Activated CD8-positive, alpha-beta memory T cell treated with anti-CD3 and anti-CD28 coated beads for 24 hours (primary cell): ENCODE data around the gene ROPN1.

Experiments
- DNase-seq: peaks from one replicate; pipeline ENCODE4 v3.0.0-alpha.2; 2020

ROPN1 gene

GRCh38 chr3:123947482-123947881, 44.4 kb downstream of the ROPN1 start:
- DNase-seq, result no peak

- no peak for DNase-seq
These were observed 50.4 kb downstream of the ROPN1 start for GRCh38 chr3:123941542-123941941.

- DNase-seq, result no peak
These were observed 50.8 kb downstream of the ROPN1 start for GRCh38 chr3:123941121-123941520.

GRCh38 chr3:123939706-123940105, 52.2 kb downstream of the ROPN1 start:
- no peak for DNase-seq

- no peak for DNase-seq
These were observed 55.5 kb downstream of the ROPN1 start for GRCh38 chr3:123936400-123936799.

GRCh38 chr3:123935830-123936229, 56.1 kb downstream of the ROPN1 start:
- no peak for DNase-seq

- DNase-seq, result no peak
These were observed 57.7 kb downstream of the ROPN1 start for GRCh38 chr3:123934250-123934649.

- DNase-seq, result no peak
These were observed 61.5 kb downstream of the ROPN1 start for GRCh38 chr3:123930445-123930844.

- DNase-seq, result no peak
These were observed 62.6 kb downstream of the ROPN1 start for GRCh38 chr3:123929325-123929724.

GRCh38 chr3:123926396-123926795, 65.5 kb downstream of the ROPN1 start:
- no peak for DNase-seq

- no peak for DNase-seq
These were observed 71.1 kb downstream of the ROPN1 start for GRCh38 chr3:123920868-123921267.

- DNase-seq, result no peak
These were observed 71.5 kb downstream of the ROPN1 start for GRCh38 chr3:123920383-123920782.

- DNase-seq, result no peak
These were observed 72.6 kb downstream of the ROPN1 start for GRCh38 chr3:123919353-123919752.
